Upper lobe of right lung (tissue), 1 donor: ENCODE measurements around the gene SLX9. TPM values are rescaled to one million over a fixed set of nuclear protein-coding genes. Genes with fewer than 3 reads are reported as not detected.

Source experiments
- ATAC-seq: fragments of 200-7000 bp; cut with Tn5 transposase; one replicate; pipeline ENCODE4 v1.9.1; 2020; ENCODE audit warnings: mild to moderate bottlenecking, moderate library complexity
- DNase-seq: peaks from one replicate; pipeline ENCODE4 v3.0.0-alpha.2; 2020
- H3K27ac ChIP-seq: fragments of 200-600 bp; one replicate; pipeline ENCODE4 v1.8.0; 2022
- H3K27me3 ChIP-seq: fragments of 200-600 bp; one replicate; pipeline ENCODE4 v1.8.0; 2022; ENCODE audit warnings: mild to moderate bottlenecking
- H3K36me3 ChIP-seq: fragments of 200-600 bp; one replicate; pipeline ENCODE4 v1.8.0; 2022
- H3K4me1 ChIP-seq: fragments of 200-600 bp; one replicate; pipeline ENCODE4 v1.8.0; 2022
- H3K4me3 ChIP-seq: fragments of 200-600 bp; one replicate; pipeline ENCODE4 v1.8.0; 2022; ENCODE audit warnings: mild to moderate bottlenecking
- H3K9me3 ChIP-seq: fragments of 200-600 bp; one replicate; pipeline ENCODE4 v1.8.0; 2022
- intact Hi-C: fragments of 100-400 bp; cut with DNase I; formaldehyde crosslinking; loops from one replicate; pipeline ENCODE4 v1.11.0; 2022
- total RNA-seq: library from RNA; stranded (reverse); fragmentation: NEBNext Ultra II Directional; extraction: Animal tissue kit (Norgen Biotek cat#: 25700); gene quantifications from one replicate; pipeline ENCODE4 v1.2.1, GENCODE V29; 2021
- TF ChIP-seq, protein P1 (sequence below): fragments of 200-600 bp; IDR thresholded peaks from one replicate; pipeline ENCODE4 v1.8.0; 2022; ENCODE audit warnings: antibody characterized with exemption
- donor health status: DM: no; HTN: yes; CAD: no; lungs with severe emphysema.

Gene SLX9
- total RNA-seq, 1 donor from 2014 or later, result 22.8 TPM

DNA sequence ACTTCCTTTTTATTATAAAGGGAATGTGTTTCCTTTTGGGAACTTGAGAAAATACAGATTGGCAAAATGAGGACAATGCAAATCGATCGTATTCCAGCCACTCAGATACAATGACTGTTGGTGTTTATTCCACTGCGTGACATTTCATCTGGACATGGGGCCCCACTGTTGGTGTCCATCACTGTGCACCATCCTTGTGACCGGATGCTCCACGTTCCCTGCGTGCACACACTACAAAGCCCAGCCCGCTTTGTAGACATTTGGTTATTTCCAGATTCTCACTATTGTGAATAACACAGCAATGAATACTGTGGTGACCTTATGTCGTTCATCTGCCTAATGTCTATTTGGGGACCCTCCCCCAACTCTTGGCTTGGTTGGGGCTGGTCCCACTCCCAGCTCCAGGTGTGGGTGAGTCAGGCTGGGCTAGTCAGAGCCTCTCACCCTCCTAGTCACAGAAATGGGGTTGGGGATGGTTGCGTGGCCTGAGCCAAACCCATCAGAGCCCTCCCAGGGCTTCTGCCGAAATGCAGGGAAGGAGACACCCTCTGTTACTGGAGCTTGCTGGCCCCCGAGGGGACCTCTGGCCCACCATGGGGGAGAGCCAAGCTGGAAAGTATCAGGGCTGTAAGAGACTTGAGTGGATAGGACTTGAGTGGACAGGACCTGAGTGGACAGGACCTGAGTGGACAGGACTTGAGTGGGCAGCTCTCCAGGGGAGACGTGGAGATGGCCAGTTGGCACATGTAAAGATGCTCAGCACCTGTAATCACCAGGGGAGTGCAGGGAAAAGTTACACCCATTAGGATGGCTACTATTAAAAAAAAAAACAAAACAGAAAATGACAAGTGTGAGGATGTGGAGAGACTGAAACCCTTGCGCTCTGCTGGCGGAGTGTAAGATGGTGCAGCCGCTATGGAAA is 77.5 kb downstream of the SLX9 start:
- Histone ChIP-seq H3K36me3 (no peaks in the 10 kb centered on the region), H3K4me1 (no peaks in the 10 kb centered on the region), H3K27ac (no peak overlapping the region), H3K9me3 (no peaks in the 10 kb centered on the region), H3K4me3 (no peak overlapping the region), H3K27me3 (peaks cover 16% of the 10 kb centered on the region)
- intact Hi-C loops, result no loop called here
- DNase-seq (peak; percentile 39), ATAC-seq (no peak)
- TF ChIP-seq, protein P1, sequence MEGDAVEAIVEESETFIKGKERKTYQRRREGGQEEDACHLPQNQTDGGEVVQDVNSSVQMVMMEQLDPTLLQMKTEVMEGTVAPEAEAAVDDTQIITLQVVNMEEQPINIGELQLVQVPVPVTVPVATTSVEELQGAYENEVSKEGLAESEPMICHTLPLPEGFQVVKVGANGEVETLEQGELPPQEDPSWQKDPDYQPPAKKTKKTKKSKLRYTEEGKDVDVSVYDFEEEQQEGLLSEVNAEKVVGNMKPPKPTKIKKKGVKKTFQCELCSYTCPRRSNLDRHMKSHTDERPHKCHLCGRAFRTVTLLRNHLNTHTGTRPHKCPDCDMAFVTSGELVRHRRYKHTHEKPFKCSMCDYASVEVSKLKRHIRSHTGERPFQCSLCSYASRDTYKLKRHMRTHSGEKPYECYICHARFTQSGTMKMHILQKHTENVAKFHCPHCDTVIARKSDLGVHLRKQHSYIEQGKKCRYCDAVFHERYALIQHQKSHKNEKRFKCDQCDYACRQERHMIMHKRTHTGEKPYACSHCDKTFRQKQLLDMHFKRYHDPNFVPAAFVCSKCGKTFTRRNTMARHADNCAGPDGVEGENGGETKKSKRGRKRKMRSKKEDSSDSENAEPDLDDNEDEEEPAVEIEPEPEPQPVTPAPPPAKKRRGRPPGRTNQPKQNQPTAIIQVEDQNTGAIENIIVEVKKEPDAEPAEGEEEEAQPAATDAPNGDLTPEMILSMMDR, result no peak

DNA sequence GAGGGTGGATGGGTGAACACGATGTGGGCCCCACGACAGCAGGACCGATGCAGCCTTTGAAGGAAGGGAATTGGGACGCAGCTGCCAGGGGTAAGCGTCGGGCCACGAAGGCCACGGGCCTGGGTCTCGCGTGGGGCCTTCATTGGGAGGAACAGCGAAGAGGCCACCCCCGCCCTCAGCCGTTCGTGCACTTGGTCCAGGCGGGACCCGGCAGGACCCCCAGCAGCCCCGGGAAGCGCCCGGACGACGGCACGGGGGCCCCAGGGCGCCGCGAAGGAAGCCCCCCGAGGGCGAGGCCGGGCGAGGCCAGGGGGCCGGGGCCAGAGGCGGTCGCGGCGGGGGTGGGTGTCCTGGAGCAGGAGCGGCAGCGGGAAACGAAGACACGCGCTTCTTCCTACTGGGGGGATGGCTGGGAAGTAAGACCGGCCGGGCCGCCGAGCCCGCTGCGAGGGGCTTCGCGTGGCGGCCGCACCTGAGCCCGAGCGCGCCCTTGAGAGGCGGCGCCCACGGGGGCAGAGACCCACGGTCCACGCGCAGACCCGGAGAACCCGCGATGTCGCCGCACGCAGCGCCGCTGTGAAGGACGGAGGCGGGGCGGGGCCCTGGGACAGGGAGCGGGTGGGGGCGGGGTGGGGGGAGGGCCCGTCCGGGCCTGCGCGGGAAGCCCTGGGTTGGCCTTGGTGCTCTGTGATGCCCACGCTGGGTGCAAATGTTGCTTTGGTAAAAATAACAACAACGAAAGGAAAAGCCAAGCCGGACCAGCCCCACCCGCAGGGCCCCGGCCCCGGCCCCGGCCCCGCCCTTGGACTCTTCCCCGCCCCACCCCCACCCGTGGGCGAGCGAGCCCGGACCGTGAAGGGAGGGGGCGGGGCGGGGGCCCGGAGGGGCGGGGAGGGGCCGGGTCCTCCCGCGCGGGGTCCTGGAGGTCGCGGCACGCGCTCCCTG is 78.6 kb downstream of the SLX9 start:
- no peaks in the 10 kb centered on the region for H3K9me3 ChIP-seq
- ATAC-seq, result peak; percentile 39
- H3K27ac ChIP-seq, result peak overlapping the region; percentile 47
- H3K27me3 ChIP-seq, result peaks cover 12% of the 10 kb centered on the region
- TF ChIP-seq, protein P1, result no peak
- no peaks in the 10 kb centered on the region for H3K36me3 ChIP-seq
- no peaks in the 10 kb centered on the region for H3K4me1 ChIP-seq
- peak overlapping the region; percentile 45 for H3K4me3 ChIP-seq
- peak; percentile 65 for DNase-seq
- intact Hi-C loops, result no loop called here

DNA sequence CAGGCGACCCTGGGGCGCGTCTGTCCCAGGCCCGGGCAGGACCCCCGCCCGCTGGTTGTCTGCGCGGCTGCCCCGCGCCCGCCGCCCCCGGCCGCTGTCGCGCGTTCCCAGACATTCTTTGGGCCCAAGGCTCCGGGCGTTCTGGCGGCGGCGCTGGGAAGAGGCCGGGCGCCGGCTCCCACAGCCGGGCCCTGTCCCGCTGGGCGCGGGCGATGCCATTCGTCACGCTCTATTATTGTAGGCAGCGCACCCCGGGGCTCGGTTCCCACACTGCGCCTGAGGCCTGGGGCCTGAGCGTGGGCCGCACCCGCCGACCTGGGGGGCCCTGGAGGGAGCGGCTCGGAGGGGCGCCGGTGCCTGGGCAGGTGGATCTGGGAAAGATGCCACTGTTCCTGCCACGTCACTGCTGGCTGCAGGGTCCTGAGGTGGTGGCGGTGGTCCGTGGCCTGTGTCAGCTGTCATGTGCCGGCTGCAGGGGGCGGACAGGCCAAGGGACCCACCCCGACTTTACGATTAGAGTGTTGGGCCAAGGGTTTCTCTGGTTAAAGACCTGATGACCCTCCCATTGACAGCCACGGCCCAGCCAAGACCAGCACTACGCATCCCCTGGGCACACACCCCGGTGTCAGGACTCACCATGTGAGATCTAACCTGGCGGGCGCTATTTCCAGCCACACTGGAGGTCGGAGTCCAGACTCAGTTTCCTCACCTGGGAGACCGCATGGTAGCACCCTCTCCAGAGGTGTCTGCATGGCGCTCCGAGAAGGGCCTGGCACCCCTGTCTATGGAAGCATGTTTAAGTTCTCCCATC is 79.5 kb downstream of the SLX9 start:
- H3K4me3 ChIP-seq, result peak overlapping the region; percentile 45
- H3K4me1 ChIP-seq, result no peaks in the 10 kb centered on the region
- intact Hi-C loops, result no loop called here
- H3K36me3 ChIP-seq, result no peaks in the 10 kb centered on the region
- H3K27me3 ChIP-seq, result peaks cover 9% of the 10 kb centered on the region
- peak; percentile 38 for ATAC-seq
- TF ChIP-seq, protein P1, result no peak
- DNase-seq, result peak; percentile 62
- H3K27ac ChIP-seq, result peak overlapping the region; percentile 47
- no peaks in the 10 kb centered on the region for H3K9me3 ChIP-seq

DNA sequence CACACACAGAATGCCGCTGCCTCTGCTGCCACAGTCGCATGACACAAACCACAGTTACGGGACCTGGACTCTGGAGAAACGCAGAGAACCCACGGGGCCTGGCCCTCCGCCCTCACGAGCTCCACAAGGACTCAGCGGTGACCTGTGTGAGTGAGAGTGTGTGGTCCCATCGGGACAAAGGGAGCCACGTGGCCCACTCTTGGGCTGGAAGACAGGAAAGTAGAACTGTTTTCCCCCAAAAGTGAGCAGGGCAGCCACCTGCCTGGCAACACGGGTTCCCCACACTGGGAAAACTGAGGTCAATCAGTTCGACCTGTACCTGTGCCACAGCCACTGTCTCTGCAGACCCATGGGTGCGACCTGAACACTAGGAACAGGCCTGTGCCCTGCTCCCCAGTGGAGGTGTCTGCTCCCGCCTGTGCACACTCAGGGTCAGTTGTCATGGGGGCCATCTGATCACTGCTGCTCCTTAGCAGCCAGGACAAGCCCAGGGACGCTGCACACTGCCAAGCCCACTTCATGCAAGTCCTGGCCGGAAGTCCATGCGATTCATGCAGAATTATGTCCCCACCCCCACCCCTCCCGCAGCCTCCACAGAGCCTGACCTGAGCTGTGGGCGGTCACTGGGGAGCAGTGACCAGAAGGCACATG is 80.2 kb downstream of the SLX9 start:
- no peaks in the 10 kb centered on the region for H3K36me3 ChIP-seq
- DNase-seq, result peak; percentile 61

More for the DNA sequence above, 80.2 kb downstream of the SLX9 start:
- H3K4me1 ChIP-seq, result no peaks in the 10 kb centered on the region
- intact Hi-C loops, result no loop called here
- no peak overlapping the region for H3K27ac ChIP-seq
- no peak for ATAC-seq
- TF ChIP-seq, protein P1, result no peak
- no peak overlapping the region for H3K4me3 ChIP-seq
- no peaks in the 10 kb centered on the region for H3K9me3 ChIP-seq
- H3K27me3 ChIP-seq, result peaks cover 9% of the 10 kb centered on the region
